Central memory CD8-positive, alpha-beta T cell (primary cell): Measurements from ENCODE around the gene HOXB7.
A peak's percentile ranks its signal among the peaks of the same experiment; 100 is the strongest.

Experiments used
- ATAC-seq: fragments of 150-1000 bp; cut with Tn5 transposase; replicated peaks from 2 replicates; pipeline ENCODE4 v1.10.0; 2022; ENCODE audit warnings: mild to moderate bottlenecking, moderate FRiP score, moderate number of reproducible peaks; ENCODE audit not compliant: poor library complexity, severe bottlenecking; ENCODE audit errors: extremely low read depth
- DNase-seq, 2 donors: peaks; one replicate each; pipeline ENCODE4 v3.0.0; 2021; ENCODE audit warnings: low spot score in 2 of 2
- H3K27ac Mint-ChIP-seq: one replicate; pipeline ENCODE4 v1.8.0; 2022; ENCODE audit warnings: low read depth, mild to moderate bottlenecking, moderate library complexity, mixed read lengths
- H3K27me3 Mint-ChIP-seq: one replicate; pipeline ENCODE4 v1.8.0; 2022; ENCODE audit warnings: mixed read lengths
- H3K36me3 Mint-ChIP-seq: one replicate; pipeline ENCODE4 v1.8.0; 2022; ENCODE audit warnings: mild to moderate bottlenecking, moderate library complexity, mixed read lengths; ENCODE audit not compliant: insufficient read depth
- H3K4me1 Mint-ChIP-seq: one replicate; pipeline ENCODE4 v1.8.0; 2022; ENCODE audit warnings: mixed read lengths
- H3K4me3 Mint-ChIP-seq: one replicate; pipeline ENCODE4 v1.8.0; 2022; ENCODE audit warnings: mild to moderate bottlenecking, moderate library complexity, mixed read lengths
- H3K9me3 Mint-ChIP-seq: one replicate; pipeline ENCODE4 v1.8.0; 2022; ENCODE audit warnings: mixed read lengths

The HOXB7 gene

GRCh38 chr17:48591255-48592056, 19.4 kb downstream of the HOXB7 start:
- peaks cover 91% of the 10 kb centered on the region for H3K27me3 Mint-ChIP-seq
- no peak for ATAC-seq
- H3K4me3 Mint-ChIP-seq = peak overlapping the region; percentile 4
- DNase-seq = no peak
- peaks cover 23% of the 10 kb centered on the region for H3K4me1 Mint-ChIP-seq
- no peaks in the 10 kb centered on the region for H3K9me3 Mint-ChIP-seq
- H3K36me3 Mint-ChIP-seq = peaks cover 15% of the 10 kb centered on the region
- H3K27ac Mint-ChIP-seq = no peak overlapping the region

- no peak overlapping the region for H3K27ac Mint-ChIP-seq
- H3K4me1 Mint-ChIP-seq = peaks cover 27% of the 10 kb centered on the region
- peaks cover 19% of the 10 kb centered on the region for H3K36me3 Mint-ChIP-seq
- H3K4me3 Mint-ChIP-seq = no peak overlapping the region
- peaks cover 91% of the 10 kb centered on the region for H3K27me3 Mint-ChIP-seq
- no peaks in the 10 kb centered on the region for H3K9me3 Mint-ChIP-seq
- ATAC-seq = no peak
- no peak for DNase-seq
These were observed 20.1 kb downstream of the HOXB7 start for GRCh38 chr17:48590607-48591161.

GRCh38 chr17:48589831-48590606, 20.8 kb downstream of the HOXB7 start, which contains the start of gene HOXB3:
Gene HOXB3, minus strand, starts transcription at chr17:48590241. Its CDS starts 37,767 bp downstream, at chr17:48552474.
- Mint-ChIP-seq H3K27me3 (peaks cover 91% of the 10 kb centered on the region), H3K36me3 (peaks cover 19% of the 10 kb centered on the region), H3K9me3 (no peaks in the 10 kb centered on the region), H3K4me1 (peaks cover 33% of the 10 kb centered on the region), H3K4me3 (no peak within 1 kb of the TSS), H3K27ac (no peak within 1 kb of the TSS)
- no peak for DNase-seq
- no peak for ATAC-seq

- Mint-ChIP-seq H3K36me3 (peaks cover 20% of the 10 kb centered on the region), H3K4me1 (peaks cover 38% of the 10 kb centered on the region), H3K9me3 (no peaks in the 10 kb centered on the region), H3K27ac (no peak overlapping the region), H3K27me3 (peaks cover 91% of the 10 kb centered on the region), H3K4me3 (no peak overlapping the region)
- DNase-seq = no peak
- no peak for ATAC-seq
These were observed 21.6 kb downstream of the HOXB7 start for GRCh38 chr17:48589060-48589830.

- H3K4me1 Mint-ChIP-seq = peaks cover 32% of the 10 kb centered on the region
- DNase-seq (no peak), ATAC-seq (no peak)
- H3K27me3 Mint-ChIP-seq = peaks cover 91% of the 10 kb centered on the region
- H3K27ac Mint-ChIP-seq = no peak overlapping the region
- H3K9me3 Mint-ChIP-seq = no peaks in the 10 kb centered on the region
- peaks cover 16% of the 10 kb centered on the region for H3K36me3 Mint-ChIP-seq
- no peak overlapping the region for H3K4me3 Mint-ChIP-seq
These were observed 22.3 kb downstream of the HOXB7 start for GRCh38 chr17:48588528-48588927.

- peaks cover 27% of the 10 kb centered on the region for H3K4me1 Mint-ChIP-seq
- no peaks in the 10 kb centered on the region for H3K9me3 Mint-ChIP-seq
- no peak overlapping the region for H3K27ac Mint-ChIP-seq
- peaks cover 11% of the 10 kb centered on the region for H3K36me3 Mint-ChIP-seq
- no peak for DNase-seq
- ATAC-seq = no peak
- peaks cover 91% of the 10 kb centered on the region for H3K27me3 Mint-ChIP-seq
- H3K4me3 Mint-ChIP-seq = no peak overlapping the region
These were observed 22.8 kb downstream of the HOXB7 start for GRCh38 chr17:48588074-48588415.

- H3K9me3 Mint-ChIP-seq = no peaks in the 10 kb centered on the region
- DNase-seq (no peak), ATAC-seq (no peak)
- peaks cover 21% of the 10 kb centered on the region for H3K4me1 Mint-ChIP-seq
- no peak overlapping the region for H3K27ac Mint-ChIP-seq
- H3K27me3 Mint-ChIP-seq = peaks cover 91% of the 10 kb centered on the region
- peaks cover 8% of the 10 kb centered on the region for H3K36me3 Mint-ChIP-seq
- H3K4me3 Mint-ChIP-seq = peak overlapping the region; percentile 9
These were observed 23.3 kb downstream of the HOXB7 start for GRCh38 chr17:48587276-48588073.

- no peak overlapping the region for H3K27ac Mint-ChIP-seq
- ATAC-seq = no peak
- H3K4me3 Mint-ChIP-seq = peak overlapping the region; percentile 93
- H3K9me3 Mint-ChIP-seq = no peaks in the 10 kb centered on the region
- peaks cover 91% of the 10 kb centered on the region for H3K27me3 Mint-ChIP-seq
- H3K36me3 Mint-ChIP-seq = peaks cover 7% of the 10 kb centered on the region
- no peak for DNase-seq
- peaks cover 20% of the 10 kb centered on the region for H3K4me1 Mint-ChIP-seq
These were observed 24.2 kb downstream of the HOXB7 start for GRCh38 chr17:48586355-48587258.

- H3K36me3 Mint-ChIP-seq = peaks cover 7% of the 10 kb centered on the region
- peaks cover 21% of the 10 kb centered on the region for H3K4me1 Mint-ChIP-seq
- no peak for ATAC-seq
- DNase-seq = no peak
- peaks cover 96% of the 10 kb centered on the region for H3K27me3 Mint-ChIP-seq
- H3K27ac Mint-ChIP-seq = peak overlapping the region; percentile 94
- H3K4me3 Mint-ChIP-seq = peak overlapping the region; percentile 93
- H3K9me3 Mint-ChIP-seq = no peaks in the 10 kb centered on the region
These were observed 26.5 kb downstream of the HOXB7 start for GRCh38 chr17:48584223-48584741.

GRCh38 chr17:48583708-48584222, 27.1 kb downstream of the HOXB7 start:
- H3K27me3 Mint-ChIP-seq = peaks cover 100% of the 10 kb centered on the region
- no peak overlapping the region for H3K27ac Mint-ChIP-seq
- peak overlapping the region; percentile 93 for H3K4me3 Mint-ChIP-seq
- peaks cover 26% of the 10 kb centered on the region for H3K4me1 Mint-ChIP-seq
- no peaks in the 10 kb centered on the region for H3K9me3 Mint-ChIP-seq
- peaks cover 9% of the 10 kb centered on the region for H3K36me3 Mint-ChIP-seq
- DNase-seq = no peak
- ATAC-seq = no peak

- Mint-ChIP-seq H3K27me3 (peaks cover 91% of the 10 kb centered on the region), H3K27ac (no peak overlapping the region), H3K9me3 (no peaks in the 10 kb centered on the region), H3K4me3 (peak overlapping the region; percentile 34), H3K4me1 (peaks cover 29% of the 10 kb centered on the region), H3K36me3 (peaks cover 14% of the 10 kb centered on the region)
- no peak for DNase-seq
- no peak for ATAC-seq
These were observed 28.1 kb downstream of the HOXB7 start for GRCh38 chr17:48582750-48583069.
